ENCODE data around the gene GAS7. TPM values are rescaled to one million over a fixed set of nuclear protein-coding genes. Genes with fewer than 3 reads are reported as not detected.

The GAS7 gene
- total RNA-seq, 1 donor from 2014 or later, result 19.5 TPM

- no peak for TF ChIP-seq CTCF (conservative IDR thresholded peaks at IDR 0.05)
- Mint-ChIP-seq H3K36me3 (no peaks in the 10 kb centered on the region), H3K4me3 (no peak overlapping the region), H3K4me1 (ENCODE audit: unreplicated experiment) (peaks cover 4% of the 10 kb centered on the region), H3K27me3 (peaks cover 3% of the 10 kb centered on the region), H3K9me3 (no peaks in the 10 kb centered on the region), H3K27ac (no peak overlapping the region)
- DNase-seq (ENCODE audit: extremely low spot score, unreplicated experiment), result no peak
Observed at GRCh38 chr17:10046786-10047785, 151.3 kb downstream of the GAS7 start.

DNA sequence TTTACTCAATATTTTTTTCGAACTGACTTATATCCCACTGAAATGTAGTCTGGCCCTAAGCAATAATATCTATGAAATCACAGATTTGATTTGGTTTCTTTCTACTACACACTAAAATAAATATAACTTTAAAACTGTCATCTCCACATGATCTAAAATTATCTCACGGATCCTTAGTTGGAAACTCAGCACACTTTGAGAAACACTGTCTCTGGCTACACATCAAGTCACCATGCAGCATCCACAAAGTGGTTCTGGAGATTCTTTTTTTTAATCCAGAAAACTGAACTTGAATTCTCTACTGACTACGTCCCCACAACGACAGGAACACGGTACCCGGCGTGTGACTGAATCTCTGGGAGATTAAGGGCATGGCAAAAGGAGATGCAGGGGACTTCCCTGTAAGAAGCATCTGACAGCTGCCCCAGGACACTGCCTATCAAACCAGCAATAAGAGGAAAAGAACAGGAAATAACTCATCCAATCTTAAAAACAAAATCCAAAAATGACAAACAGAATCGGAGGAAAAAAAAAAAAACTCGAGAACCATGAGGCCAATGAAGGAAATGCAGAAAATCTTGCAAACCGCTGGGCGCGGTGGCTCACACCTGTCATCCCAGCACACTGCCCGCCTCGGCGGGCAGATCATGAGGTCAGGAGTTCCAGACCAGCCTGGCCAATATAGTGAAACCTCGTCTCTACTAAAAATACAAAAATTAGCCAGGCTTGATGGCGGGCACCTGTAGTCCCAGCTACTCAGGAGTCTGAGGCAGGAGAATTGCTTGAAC is 152.3 kb downstream of the GAS7 start:
- no peak for DNase-seq (ENCODE audit: extremely low spot score, unreplicated experiment)
- no peak overlapping the region for H3K27ac Mint-ChIP-seq

DNA sequence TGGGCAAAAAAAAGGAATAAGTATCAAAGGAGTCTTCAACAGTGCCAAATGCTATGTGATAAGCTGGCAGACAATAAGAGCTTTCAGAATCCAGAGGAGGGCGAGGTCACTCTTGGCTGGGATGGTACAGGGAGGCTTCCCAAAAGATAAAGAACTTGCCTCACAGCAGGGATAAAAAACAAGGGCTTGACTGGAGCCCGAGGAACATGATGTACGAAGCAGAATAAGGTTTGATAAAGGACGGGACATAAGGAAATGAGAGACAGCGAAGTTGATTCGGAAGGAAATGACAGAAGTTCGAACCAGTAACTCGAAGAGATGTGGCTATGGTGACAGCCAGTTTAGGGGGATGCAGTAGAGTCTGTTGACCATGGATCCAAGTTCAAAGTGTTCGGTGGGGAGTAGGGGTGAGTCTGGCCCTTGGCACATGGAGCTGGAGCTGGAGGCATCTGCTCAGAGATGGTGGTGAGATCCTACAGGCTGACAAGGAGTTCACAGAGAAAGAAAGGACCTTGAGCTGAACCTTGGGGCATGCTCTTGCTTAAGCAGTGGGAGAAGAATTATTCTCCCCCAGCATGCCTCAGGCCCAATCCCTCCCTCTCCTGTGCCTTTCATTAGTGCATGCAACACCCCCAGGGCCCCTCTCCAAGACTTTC is 155.7 kb downstream of the GAS7 start:
- peaks cover 13% of the 10 kb centered on the region for H3K4me1 Mint-ChIP-seq (ENCODE audit: unreplicated experiment)

More for the DNA sequence above, 152.3 kb downstream of the GAS7 start:
- Mint-ChIP-seq H3K27me3 (peaks cover 9% of the 10 kb centered on the region), H3K4me1 (ENCODE audit: unreplicated experiment) (peaks cover 7% of the 10 kb centered on the region), H3K9me3 (no peaks in the 10 kb centered on the region), H3K36me3 (peaks cover 3% of the 10 kb centered on the region), H3K4me3 (no peak overlapping the region)
- no peak for TF ChIP-seq CTCF (conservative IDR thresholded peaks at IDR 0.05)

GRCh38 chr17:10041916-10042588 is 156.4 kb downstream of the GAS7 start:
- TF ChIP-seq CTCF (conservative IDR thresholded peaks at IDR 0.05), result no peak
- H3K27me3 Mint-ChIP-seq, result peaks cover 15% of the 10 kb centered on the region
- peaks cover 13% of the 10 kb centered on the region for H3K4me1 Mint-ChIP-seq (ENCODE audit: unreplicated experiment)
- peaks cover 9% of the 10 kb centered on the region for H3K36me3 Mint-ChIP-seq
- H3K27ac Mint-ChIP-seq, result no peak overlapping the region
- H3K9me3 Mint-ChIP-seq, result no peaks in the 10 kb centered on the region
- no peak overlapping the region for H3K4me3 Mint-ChIP-seq
- DNase-seq (ENCODE audit: extremely low spot score, unreplicated experiment), result no peak

More for the DNA sequence above, 155.7 kb downstream of the GAS7 start:
- H3K9me3 Mint-ChIP-seq, result no peaks in the 10 kb centered on the region
- peaks cover 15% of the 10 kb centered on the region for H3K27me3 Mint-ChIP-seq
- DNase-seq (ENCODE audit: extremely low spot score, unreplicated experiment), result no peak
- peaks cover 9% of the 10 kb centered on the region for H3K36me3 Mint-ChIP-seq
- no peak overlapping the region for H3K4me3 Mint-ChIP-seq
- no peak overlapping the region for H3K27ac Mint-ChIP-seq
- TF ChIP-seq CTCF (conservative IDR thresholded peaks at IDR 0.05), result no peak

DNA sequence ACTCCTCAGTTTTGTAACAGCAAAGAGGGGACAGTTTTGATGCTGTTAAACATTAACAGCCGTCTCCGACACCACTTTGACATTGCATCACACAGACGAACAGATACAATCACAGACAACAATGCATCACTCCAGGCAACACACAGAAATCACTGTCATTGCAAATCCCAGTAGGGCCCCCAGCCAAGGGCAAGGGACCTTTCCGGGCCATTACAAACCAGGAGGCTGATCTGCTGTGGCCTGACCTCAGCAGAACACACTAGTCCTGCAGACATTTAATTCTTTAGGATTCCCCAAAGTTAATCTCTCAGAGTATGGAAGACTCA is 157.2 kb downstream of the GAS7 start:
- Mint-ChIP-seq H3K4me1 (ENCODE audit: unreplicated experiment) (peaks cover 19% of the 10 kb centered on the region), H3K27ac (no peak overlapping the region), H3K36me3 (peaks cover 9% of the 10 kb centered on the region), H3K4me3 (no peak overlapping the region), H3K27me3 (peaks cover 20% of the 10 kb centered on the region), H3K9me3 (no peaks in the 10 kb centered on the region)
- no peak for TF ChIP-seq CTCF (conservative IDR thresholded peaks at IDR 0.05)
- DNase-seq (ENCODE audit: extremely low spot score, unreplicated experiment), result no peak

All from type B pancreatic cell (in vitro differentiated cells).